Small intestine (tissue), 7 donors: ENCODE data around the gene AZIN2. TPM values are rescaled to one million over a fixed set of nuclear protein-coding genes. Genes with fewer than 3 reads are reported as not detected.
"Not testable (repeated sequence)": the region's sequence is repeated elsewhere in the genome, so short reads cannot be mapped to it uniquely, and the experiment has no call there.

Source experiments
- DNase-seq, 2 donors: peaks; one replicate each; pipeline versions ENCODE4 v3.0.0 to v3.0.0-alpha.2; 2013
- FAIRE-seq: peaks from 2 replicates; lab custom pipeline; 2012; peaks lifted over from hg19 to GRCh38; lab: Jason Lieb, UNC
- H3K27ac ChIP-seq, 3 donors: one replicate each; pipeline ENCODE4 v1.5.1; 2013; ENCODE audit warnings: low read length in 2 of 3, mild to moderate bottlenecking in 2 of 3, control low read depth in 1 of 3, inconsistent platforms in 1 of 3, low read depth in 1 of 3, moderate library complexity in 1 of 3
- H3K27me3 ChIP-seq, 3 donors: one replicate each; pipeline ENCODE4 v1.6.1; 2013; ENCODE audit warnings: low read length in 3 of 3, inconsistent platforms in 1 of 3; ENCODE audit not compliant: control insufficient read depth in 3 of 3, insufficient read depth in 3 of 3
- H3K36me3 ChIP-seq, 3 donors: one replicate each; pipeline ENCODE4 v1.6.1; 2013; ENCODE audit warnings: low read length in 3 of 3, inconsistent platforms in 1 of 3, low read depth in 1 of 3, mild to moderate bottlenecking in 1 of 3, moderate library complexity in 1 of 3; ENCODE audit not compliant: control insufficient read depth in 3 of 3, insufficient read depth in 2 of 3
- H3K4me1 ChIP-seq, 3 donors: one replicate each; pipeline ENCODE4 v1.6.1; 2013; ENCODE audit warnings: low read length in 2 of 3, inconsistent platforms in 1 of 3, low read depth in 1 of 3, mild to moderate bottlenecking in 1 of 3, moderate library complexity in 1 of 3; ENCODE audit not compliant: control insufficient read depth in 3 of 3, insufficient read depth in 2 of 3
- H3K4me3 ChIP-seq, 3 donors: one replicate each; pipeline ENCODE4 v1.5.1; 2013; ENCODE audit warnings: low read length in 3 of 3, control low read depth in 1 of 3, inconsistent platforms in 1 of 3, low read depth in 1 of 3, mild to moderate bottlenecking in 1 of 3, moderate library complexity in 1 of 3
- H3K9me3 ChIP-seq, 2 donors: one replicate each; pipeline ENCODE4 v1.6.1; 2013; ENCODE audit warnings: low read depth in 1 of 2, low read length in 1 of 2; ENCODE audit not compliant: control insufficient read depth in 2 of 2, insufficient read depth in 1 of 2
- WGBS, 3 donors: extraction: QIAGEN DNeasy Blood & Tissue Kit; methylation state at CpG; one replicate each; pipeline ENCODE4 v1.1.7; 2013; 5-methylcytosine and 5-hydroxymethylcytosine counted together
- polyA plus RNA-seq, 4 donors: library from polyadenylated mRNA; stranded (reverse) in 3 of 4; unstranded in 1 of 4; fragments of 200-250 nt in 3 of 4; fragments of 120-200 nt in 1 of 4; gene quantifications; one replicate each; pipeline versions ENCODE4 v1.2.1 to v1.2.3, GENCODE V29; 2013
- donor health status: healthy with polysubstance abuse.
- donor health status: control.
- donor health status: control.
- donor health status: Bipolar disorder and iron deficiency.
- donor health status: healthy.

AZIN2 gene
- polyA plus RNA-seq, 4 donors, result 1.1 to 1.6 (median 1.5) TPM; not detected in 1

GRCh38 chr1:33049371-33049770, 31.6 kb upstream of the AZIN2 start:
- H3K27me3 ChIP-seq, result no peaks in the 10 kb centered on the region
- WGBS, 3 donors, result 77 to 93% (median 78%) methylated on average over 7 of the region's 7 CpGs
- peaks cover 0 to 3% of the 10 kb centered on the region in 2 donors for H3K9me3 ChIP-seq
- H3K4me1 ChIP-seq, result peaks cover 0 to 18% (median 9%) of the 10 kb centered on the region in 3 donors
- no peaks in the 10 kb centered on the region for H3K36me3 ChIP-seq
- FAIRE-seq, result no peak
- H3K4me3 ChIP-seq, result no peak overlapping the region
- no peak for DNase-seq
- H3K27ac ChIP-seq, result no peak overlapping the region

GRCh38 chr1:33050221-33051076, 30.5 kb upstream of the AZIN2 start:
- WGBS, 3 donors, result 81 to 87% (median 82%) methylated on average over 10 to 17 of the region's 17 CpGs
- no peaks in the 10 kb centered on the region for H3K36me3 ChIP-seq
- DNase-seq (no peak), FAIRE-seq (no peak)
- H3K4me1 ChIP-seq, result peaks cover 0 to 22% (median 9%) of the 10 kb centered on the region in 3 donors
- H3K4me3 ChIP-seq, result no peak overlapping the region
- peak overlapping the region in 1 of 3 donors; percentile 2 for H3K27ac ChIP-seq
- peaks cover 0 to 3% of the 10 kb centered on the region in 2 donors for H3K9me3 ChIP-seq
- no peaks in the 10 kb centered on the region for H3K27me3 ChIP-seq

GRCh38 chr1:33055210-33056008, 25.5 kb upstream of the AZIN2 start:
- Histone ChIP-seq H3K9me3 (peaks cover 0 to 3% of the 10 kb centered on the region in 2 donors), H3K4me1 (peaks cover 0 to 6% (median 0%) of the 10 kb centered on the region in 3 donors), H3K4me3 (no peak overlapping the region), H3K27me3 (no peaks in the 10 kb centered on the region), H3K36me3 (no peaks in the 10 kb centered on the region), H3K27ac (peak overlapping the region in 2 of 3 donors; percentile 24 to 63)
- no peak for FAIRE-seq
- DNase-seq, result peak; percentile 86 to 88
- 30 to 44% (median 42%) methylated on average over 12 of the region's 12 CpGs for WGBS, 3 donors

GRCh38 chr1:33056426-33056825, 24.5 kb upstream of the AZIN2 start:
- no peak for DNase-seq
- H3K27ac ChIP-seq, result no peak overlapping the region
- 75 to 91% (median 81%) methylated on average over 3 of the region's 3 CpGs for WGBS, 3 donors
- H3K4me3 ChIP-seq, result no peak overlapping the region
- no peaks in the 10 kb centered on the region for H3K36me3 ChIP-seq
- no peak for FAIRE-seq
- H3K9me3 ChIP-seq, result peaks cover 0 to 6% of the 10 kb centered on the region in 2 donors
- peaks cover 0 to 6% (median 0%) of the 10 kb centered on the region in 3 donors for H3K4me1 ChIP-seq
- no peaks in the 10 kb centered on the region for H3K27me3 ChIP-seq

DNA sequence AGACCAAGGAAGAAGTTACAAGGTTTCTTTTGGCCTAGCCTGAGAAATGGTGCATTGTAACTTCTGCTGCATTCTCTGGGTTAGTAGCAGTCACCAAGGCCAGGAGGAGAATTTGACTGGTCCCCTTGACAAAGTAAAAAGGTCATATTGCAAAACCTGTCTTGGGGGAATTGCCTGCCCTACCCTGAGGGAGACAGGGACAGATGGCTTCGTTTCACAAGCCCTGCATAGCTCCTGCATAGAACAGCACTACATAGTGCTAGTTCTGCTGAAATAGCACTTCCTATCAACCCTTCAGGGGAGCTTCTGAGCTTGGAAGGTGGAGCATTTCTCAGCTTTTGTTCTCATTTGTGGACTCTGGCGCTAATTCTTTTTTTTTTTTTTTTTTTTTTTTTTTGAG, 23.9 kb upstream of the AZIN2 start:
- H3K27ac ChIP-seq, result no peak overlapping the region
- no peak for DNase-seq
- no peak for FAIRE-seq

DNA sequence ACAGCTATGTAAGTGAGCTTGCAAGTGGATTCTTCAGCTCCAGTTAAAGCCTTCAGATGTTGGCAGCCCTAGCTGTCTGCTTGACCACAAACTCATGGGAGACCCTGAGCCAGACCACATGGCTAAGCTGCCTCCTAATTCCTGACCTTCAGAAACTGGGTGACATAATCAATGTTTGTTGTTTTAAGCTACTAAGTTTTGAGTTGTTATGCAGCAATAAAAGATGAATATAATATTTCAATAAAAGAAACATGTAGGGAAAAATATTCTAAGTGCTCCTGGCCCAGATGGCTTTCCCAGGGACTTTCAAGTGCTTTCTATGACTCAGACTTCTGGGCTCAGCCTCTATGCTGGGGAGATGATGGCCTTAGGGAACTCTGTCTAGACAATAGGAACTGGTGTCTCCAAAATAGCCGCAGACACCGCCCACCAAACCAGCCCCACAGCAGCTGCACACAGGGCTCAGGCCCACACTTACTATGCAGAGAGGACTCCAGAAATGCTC, 20.3 kb upstream of the AZIN2 start:
- H3K27me3 ChIP-seq, result no peaks in the 10 kb centered on the region
- peaks cover 0 to 39% of the 10 kb centered on the region in 2 donors for H3K9me3 ChIP-seq
- WGBS, 3 donors, result 70 to 91% (median 74%) methylated on average over 2 of the region's 2 CpGs
- FAIRE-seq (no peak), DNase-seq (peak in 1 of 2 donors; percentile 16)
- H3K4me3 ChIP-seq, result no peak overlapping the region
- H3K4me1 ChIP-seq, result no peaks in the 10 kb centered on the region
- H3K27ac ChIP-seq, result no peak overlapping the region
- no peaks in the 10 kb centered on the region for H3K36me3 ChIP-seq

More for the DNA sequence above, 23.9 kb upstream of the AZIN2 start:
- no peaks in the 10 kb centered on the region for H3K36me3 ChIP-seq
- no peak overlapping the region for H3K4me3 ChIP-seq
- H3K4me1 ChIP-seq, result peaks cover 0 to 6% (median 0%) of the 10 kb centered on the region in 3 donors
- H3K27me3 ChIP-seq, result no peaks in the 10 kb centered on the region
- 88 to 89% (median 89%) methylated on average over 2 of the region's 2 CpGs for WGBS, 3 donors
- H3K9me3 ChIP-seq, result peaks cover 0 to 10% of the 10 kb centered on the region in 2 donors

DNA sequence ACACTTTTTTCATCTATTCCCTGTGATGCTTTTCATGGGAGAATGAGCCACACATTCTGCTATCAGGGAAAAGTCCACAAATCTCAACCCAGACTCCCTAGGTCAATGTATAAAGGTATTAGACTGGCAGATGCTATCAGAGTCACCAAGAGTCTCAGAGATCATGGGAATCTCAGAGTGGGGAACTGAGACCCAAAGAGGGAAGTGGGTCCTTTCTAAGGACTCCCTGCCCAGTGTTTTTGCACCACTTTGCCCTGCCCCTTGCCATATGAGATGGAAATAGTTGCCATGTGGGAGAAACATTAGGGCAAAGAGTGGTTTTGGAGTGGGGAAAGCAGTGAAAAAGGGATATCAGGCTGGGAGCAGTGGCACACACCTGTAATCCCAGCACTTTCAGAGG, 19.1 kb upstream of the AZIN2 start:
- no peak for DNase-seq
- Histone ChIP-seq H3K4me3 (no peak overlapping the region), H3K27ac (no peak overlapping the region), H3K36me3 (no peaks in the 10 kb centered on the region), H3K27me3 (no peaks in the 10 kb centered on the region), H3K4me1 (no peaks in the 10 kb centered on the region), H3K9me3 (peaks cover 0 to 45% of the 10 kb centered on the region in 2 donors)
- FAIRE-seq, result no peak

DNA sequence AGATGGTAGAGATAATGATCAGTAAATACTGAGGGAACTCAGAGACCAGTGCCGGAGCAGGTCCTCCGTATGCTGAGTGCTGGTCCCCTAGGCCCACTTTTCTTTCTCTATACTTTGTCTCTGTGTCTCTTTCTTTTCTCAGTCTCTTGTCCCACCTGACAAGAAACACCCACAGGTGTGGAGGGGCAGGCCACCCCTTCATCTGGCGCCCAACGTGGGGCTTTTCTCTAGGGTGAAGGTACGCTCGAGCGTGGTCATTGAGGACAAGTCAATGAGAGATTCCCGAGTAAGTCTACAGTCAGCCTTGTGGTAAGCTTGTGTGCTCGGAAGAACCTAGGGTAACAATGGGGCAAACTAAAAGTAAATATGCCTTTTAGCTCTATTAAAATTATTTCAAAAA, 16.7 kb upstream of the AZIN2 start:
- not testable (repeated sequence) for FAIRE-seq

More for the DNA sequence above, 16.7 kb upstream of the AZIN2 start:
- 85 to 94% (median 94%) methylated on average over 9 of the region's 9 CpGs for WGBS, 3 donors
- not testable (repeated sequence) for H3K27me3 ChIP-seq, H3K4me1 ChIP-seq, H3K36me3 ChIP-seq, H3K27ac ChIP-seq, H3K4me3 ChIP-seq, DNase-seq
- peaks cover 0 to 45% of the 10 kb centered on the region in 2 donors for H3K9me3 ChIP-seq
